OCI-M1 (cell line): ENCODE results near the gene CLEC4G.

ENCODE experiments used
- DNase-seq: peaks from one replicate; lab custom pipeline; 2025; lab: John Stamatoyannopoulos, UW

Gene CLEC4G

GRCh38 chr19:7697721-7698287 is 34.1 kb downstream of the CLEC4G start:
- DNase-seq: no peak

- no peak for DNase-seq
These were observed 37.4 kb downstream of the CLEC4G start for GRCh38 chr19:7694499-7694898.

- DNase-seq: no peak
These were observed 39.4 kb downstream of the CLEC4G start for GRCh38 chr19:7692417-7693088.

GRCh38 chr19:7691497-7691896 is 40.4 kb downstream of the CLEC4G start:
- DNase-seq: no peak

- DNase-seq: no peak
These were observed 41.1 kb downstream of the CLEC4G start for GRCh38 chr19:7690779-7691258.

- no peak for DNase-seq
These were observed 42.7 kb downstream of the CLEC4G start for GRCh38 chr19:7689165-7689564.

GRCh38 chr19:7687177-7687576 is 44.7 kb downstream of the CLEC4G start:
- DNase-seq: no peak

- no peak for DNase-seq
These were observed 46.1 kb downstream of the CLEC4G start for GRCh38 chr19:7685546-7686445.

- no peak for DNase-seq
These were observed 49.6 kb downstream of the CLEC4G start for GRCh38 chr19:7682175-7682855.

GRCh38 chr19:7681340-7682174 is 50.4 kb downstream of the CLEC4G start:
- peak; percentile 96 for DNase-seq

GRCh38 chr19:7680606-7681339 is 51.1 kb downstream of the CLEC4G start, which contains the start of gene TRAPPC5:
TRAPPC5 (plus strand) TSS chr19:7680833; CDS start chr19:7682254, 1,421 bp downstream.
- DNase-seq: peak; percentile 96

GRCh38 chr19:7679771-7680605 is 51.9 kb downstream of the CLEC4G start:
- DNase-seq: no peak

- DNase-seq: peak; percentile 82
These were observed 52.7 kb downstream of the CLEC4G start for GRCh38 chr19:7678971-7679751.
